Duodenal mucosa (tissue), 2 donors: ENCODE results near the gene PDXK.
"Not testable (repeated sequence)": the region's sequence is repeated elsewhere in the genome, so short reads cannot be mapped to it uniquely, and the experiment has no call there.

Experiments
- H3K27ac ChIP-seq: one replicate; pipeline ENCODE4 v1.7.0; 2013; ENCODE audit warnings: low read depth, low read length
- H3K27me3 ChIP-seq, 2 donors: one replicate each; pipeline ENCODE4 v1.7.0; 2013; ENCODE audit warnings: low read length in 2 of 2, control low read depth in 1 of 2; ENCODE audit not compliant: insufficient read depth in 2 of 2, control insufficient read depth in 1 of 2
- H3K36me3 ChIP-seq, 2 donors: one replicate each; pipeline ENCODE4 v1.7.0; 2013; ENCODE audit warnings: low read length in 2 of 2, control low read depth in 1 of 2; ENCODE audit not compliant: insufficient read depth in 2 of 2, control insufficient read depth in 1 of 2
- H3K4me1 ChIP-seq, 2 donors: one replicate each; pipeline ENCODE4 v1.7.0; 2013; ENCODE audit warnings: low read length in 2 of 2, control low read depth in 1 of 2; ENCODE audit not compliant: insufficient read depth in 2 of 2, control insufficient read depth in 1 of 2
- H3K4me3 ChIP-seq, 2 donors: one replicate each; pipeline ENCODE4 v1.7.0; 2013; ENCODE audit warnings: low read length in 2 of 2, low read depth in 1 of 2
- H3K9ac ChIP-seq, 2 donors: one replicate each; pipeline ENCODE4 v1.7.0; 2013; ENCODE audit warnings: low read length in 2 of 2, low read depth in 1 of 2
- H3K9me3 ChIP-seq, 2 donors: one replicate each; pipeline ENCODE4 v1.7.0; 2013; ENCODE audit warnings: low read length in 2 of 2, control low read depth in 1 of 2; ENCODE audit not compliant: control insufficient read depth in 1 of 2

The PDXK gene

GRCh38 chr21:43696214-43696613 is 22.7 kb upstream of the PDXK start:
- H3K4me3 ChIP-seq: no peak overlapping the region
- H3K9ac ChIP-seq: no peak overlapping the region
- no peaks in the 10 kb centered on the region for H3K4me1 ChIP-seq
- no peaks in the 10 kb centered on the region for H3K9me3 ChIP-seq
- no peak overlapping the region for H3K27ac ChIP-seq
- no peaks in the 10 kb centered on the region for H3K27me3 ChIP-seq
- H3K36me3 ChIP-seq: peaks cover 2 to 28% of the 10 kb centered on the region in 2 donors

GRCh38 chr21:43697758-43698643 is 20.9 kb upstream of the PDXK start:
- H3K9ac ChIP-seq: no peak overlapping the region
- H3K27me3 ChIP-seq: no peaks in the 10 kb centered on the region
- no peaks in the 10 kb centered on the region for H3K9me3 ChIP-seq
- no peak overlapping the region for H3K27ac ChIP-seq
- H3K4me3 ChIP-seq: no peak overlapping the region
- peaks cover 0 to 16% of the 10 kb centered on the region in 2 donors for H3K36me3 ChIP-seq
- H3K4me1 ChIP-seq: peaks cover 5 to 9% of the 10 kb centered on the region in 2 donors

GRCh38 chr21:43699492-43699777 is 19.5 kb upstream of the PDXK start:
- H3K27me3 ChIP-seq, H3K9me3 ChIP-seq, H3K4me3 ChIP-seq, H3K27ac ChIP-seq, H3K36me3 ChIP-seq, H3K9ac ChIP-seq: not testable (repeated sequence)
- peaks cover 11 to 15% of the 10 kb centered on the region in 2 donors for H3K4me1 ChIP-seq

GRCh38 chr21:43699933-43700599 is 18.9 kb upstream of the PDXK start:
- no peaks in the 10 kb centered on the region for H3K36me3 ChIP-seq
- no peaks in the 10 kb centered on the region for H3K27me3 ChIP-seq
- no peak overlapping the region for H3K4me3 ChIP-seq
- H3K27ac ChIP-seq: no peak overlapping the region
- no peaks in the 10 kb centered on the region for H3K9me3 ChIP-seq
- peaks cover 11 to 15% of the 10 kb centered on the region in 2 donors for H3K4me1 ChIP-seq
- no peak overlapping the region for H3K9ac ChIP-seq

GRCh38 chr21:43701936-43702784 is 16.8 kb upstream of the PDXK start:
- Histone ChIP-seq H3K4me3 (peak overlapping the region; percentile 43 to 50), H3K27me3 (no peaks in the 10 kb centered on the region), H3K9ac (peak overlapping the region; percentile 43 to 46), H3K27ac (no peak overlapping the region), H3K4me1 (peaks cover 11 to 15% of the 10 kb centered on the region in 2 donors), H3K9me3 (no peaks in the 10 kb centered on the region), H3K36me3 (no peaks in the 10 kb centered on the region)

- H3K4me3 ChIP-seq: peak overlapping the region; percentile 43 to 50
- no peaks in the 10 kb centered on the region for H3K9me3 ChIP-seq
- no peaks in the 10 kb centered on the region for H3K36me3 ChIP-seq
- peak overlapping the region; percentile 43 to 46 for H3K9ac ChIP-seq
- H3K27me3 ChIP-seq: no peaks in the 10 kb centered on the region
- H3K4me1 ChIP-seq: peaks cover 11 to 15% of the 10 kb centered on the region in 2 donors
- no peak overlapping the region for H3K27ac ChIP-seq
Measured at GRCh38 chr21:43702785-43703034, 16.2 kb upstream of the PDXK start.

- Histone ChIP-seq H3K4me1 (peaks cover 11 to 15% of the 10 kb centered on the region in 2 donors), H3K9me3 (no peaks in the 10 kb centered on the region), H3K27ac (no peak overlapping the region), H3K9ac (peak overlapping the region; percentile 43 to 46), H3K4me3 (peak overlapping the region; percentile 43 to 50), H3K36me3 (no peaks in the 10 kb centered on the region), H3K27me3 (no peaks in the 10 kb centered on the region)
Measured at GRCh38 chr21:43703035-43703880, 15.7 kb upstream of the PDXK start.

- no peak overlapping the region for H3K4me3 ChIP-seq
- no peaks in the 10 kb centered on the region for H3K27me3 ChIP-seq
- no peaks in the 10 kb centered on the region for H3K36me3 ChIP-seq
- no peak overlapping the region for H3K27ac ChIP-seq
- H3K9ac ChIP-seq: no peak overlapping the region
- H3K9me3 ChIP-seq: peaks cover 0 to 2% of the 10 kb centered on the region in 2 donors
- peaks cover 9 to 16% of the 10 kb centered on the region in 2 donors for H3K4me1 ChIP-seq
Measured at GRCh38 chr21:43707462-43707861, 11.5 kb upstream of the PDXK start.

GRCh38 chr21:43708745-43709381 is 10.1 kb upstream of the PDXK start:
- Histone ChIP-seq H3K9me3 (peaks cover 0 to 2% of the 10 kb centered on the region in 2 donors), H3K9ac (no peak overlapping the region), H3K27me3 (no peaks in the 10 kb centered on the region), H3K36me3 (no peaks in the 10 kb centered on the region), H3K27ac (no peak overlapping the region), H3K4me3 (no peak overlapping the region), H3K4me1 (peaks cover 9 to 11% of the 10 kb centered on the region in 2 donors)
